HG03108 (cell line): ENCODE measurements around the gene UBE2M.
A peak's percentile ranks its signal among the peaks of the same experiment; 100 is the strongest.

Experiments
- ATAC-seq: cut with Tn5 transposase; IDR thresholded peaks from one replicate; pipeline ENCODE4 v1.9.1; 2021; ENCODE audit warnings: moderate library complexity; ENCODE audit not compliant: unreplicated experiment

UBE2M gene

GRCh38 chr19:58571575-58571947 lies 13.2 kb upstream of the UBE2M start:
- no peak for ATAC-seq

GRCh38 chr19:58570770-58571574 lies 12.6 kb upstream of the UBE2M start:
- ATAC-seq, result no peak

GRCh38 chr19:58569943-58570670 lies 11.7 kb upstream of the UBE2M start:
- ATAC-seq, result no peak

GRCh38 chr19:58569191-58569942 lies 11.0 kb upstream of the UBE2M start:
- no peak for ATAC-seq

- ATAC-seq, result no peak
Measured at GRCh38 chr19:58568453-58569130, 10.2 kb upstream of the UBE2M start.

GRCh38 chr19:58566989-58567388 lies 8.6 kb upstream of the UBE2M start:
- ATAC-seq, result no peak

GRCh38 chr19:58563823-58564222 lies 5.4 kb upstream of the UBE2M start:
- ATAC-seq, result no peak

GRCh38 chr19:58563034-58563573 lies 4.7 kb upstream of the UBE2M start:
- no peak for ATAC-seq

- no peak for ATAC-seq
Measured at GRCh38 chr19:58562122-58563033, 4.0 kb upstream of the UBE2M start.

- ATAC-seq, result no peak
Measured at GRCh38 chr19:58561373-58562121, 3.1 kb upstream of the UBE2M start.

GRCh38 chr19:58560921-58561320 lies 2.5 kb upstream of the UBE2M start:
- ATAC-seq, result no peak

GRCh38 chr19:58560007-58560887 lies 1.8 kb upstream of the UBE2M start:
- no peak for ATAC-seq

- peak; percentile 26 for ATAC-seq
Measured at GRCh38 chr19:58559275-58560006, 1.0 kb upstream of the UBE2M start.

- peak; percentile 43 for ATAC-seq
Measured at GRCh38 chr19:58558623-58559274, 338 bp upstream of the UBE2M start.

- no peak for ATAC-seq
Measured at GRCh38 chr19:58557221-58558065, 968 bp downstream of the UBE2M start.

- no peak for ATAC-seq
Measured at GRCh38 chr19:58556622-58557220, 1.7 kb downstream of the UBE2M start.
